Hepatocyte (in vitro differentiated cells): ENCODE measurements around the gene AQP5. TPM values are rescaled to one million over a fixed set of nuclear protein-coding genes. Genes with fewer than 3 reads are reported as not detected.

Experiments used
- DNase-seq: peaks from one replicate; pipeline ENCODE4 v3.0.0-alpha.2; 2016; ENCODE audit warnings: low spot score
- H2AFZ ChIP-seq: fragments of 200-600 bp; sonication (generic); 2 replicates; pipeline ENCODE4 v1.6.0; 2016; ENCODE audit warnings: antibody characterized with exemption, mild to moderate bottlenecking
- H3K27ac ChIP-seq: fragments of 200-600 bp; sonication (generic); 2 replicates; pipeline ENCODE4 v1.5.1; 2016; ENCODE audit warnings: mild to moderate bottlenecking
- H3K27me3 ChIP-seq: fragments of 200-600 bp; sonication (generic); 2 replicates; pipeline ENCODE4 v1.6.1; 2016
- H3K36me3 ChIP-seq: fragments of 200-600 bp; sonication (generic); replicated peaks from 2 replicates; pipeline ENCODE4 v1.5.1; 2016; ENCODE audit warnings: low read depth; ENCODE audit not compliant: insufficient read depth
- H3K4me1 ChIP-seq: fragments of 200-600 bp; sonication (generic); 2 replicates; pipeline ENCODE4 v1.5.1; 2016; ENCODE audit warnings: mild to moderate bottlenecking, moderate library complexity; ENCODE audit not compliant: insufficient read depth
- H3K4me2 ChIP-seq: fragments of 200-600 bp; sonication (generic); 2 replicates; pipeline ENCODE4 v1.6.0; 2016
- H3K4me3 ChIP-seq: fragments of 200-600 bp; sonication (generic); 2 replicates; pipeline ENCODE4 v1.5.1; 2016; ENCODE audit warnings: mild to moderate bottlenecking
- H3K79me2 ChIP-seq: fragments of 200-600 bp; sonication (generic); 2 replicates; pipeline ENCODE4 v1.6.0; 2017; ENCODE audit warnings: mild to moderate bottlenecking
- H3K9me2 ChIP-seq: fragments of 200-600 bp; sonication (generic); replicated peaks from 2 replicates; pipeline ENCODE4 v1.6.0; 2017; ENCODE audit warnings: mild to moderate bottlenecking; ENCODE audit not compliant: insufficient read depth
- H3K9me3 ChIP-seq: fragments of 200-600 bp; sonication (generic); 2 replicates; pipeline ENCODE4 v1.5.1; 2016; ENCODE audit warnings: low read depth, mild to moderate bottlenecking
- H4K20me1 ChIP-seq: fragments of 200-600 bp; sonication (generic); 2 replicates; pipeline ENCODE4 v1.6.0; 2016; ENCODE audit warnings: mild to moderate bottlenecking; ENCODE audit not compliant: insufficient read depth, poor library complexity, severe bottlenecking
- CTCF ChIP-seq: fragments of 200-600 bp; sonication (generic); IDR thresholded peaks from 2 replicates; pipeline ENCODE4 v1.5.1; 2016; ENCODE audit warnings: antibody characterized with exemption, mild to moderate bottlenecking; ENCODE audit not compliant: poor library complexity
- EZH2 ChIP-seq: fragments of 200-600 bp; sonication (generic); IDR thresholded peaks from 2 replicates; pipeline ENCODE4 v1.6.1; 2016; ENCODE audit warnings: antibody characterized with exemption, mild to moderate bottlenecking, borderline replicate concordance
- EZH2phosphoT487 ChIP-seq: fragments of 200-600 bp; sonication (generic); IDR thresholded peaks from one replicate; pipeline ENCODE4 v1.6.1; 2018; ENCODE audit warnings: antibody characterized with exemption, mild to moderate bottlenecking, low read depth, moderate library complexity; ENCODE audit not compliant: unreplicated experiment, severe bottlenecking
- WGBS: methylation state at CpG from one replicate; pipeline ENCODE4 v1.1.6; 2016; ENCODE audit warnings: low lambda C conversion rate; ENCODE audit errors: missing lambda C conversion rate; 5-methylcytosine and 5-hydroxymethylcytosine counted together
- polyA plus RNA-seq: library from polyadenylated mRNA; unstranded; fragments of >200 nt; fragmentation: Nextera tagmentation; extraction: Ambion mirVana; gene quantifications from 2 replicates; pipeline ENCODE4 v1.2.1, GENCODE V29; 2016
- total RNA-seq: library from RNA; depleted of rRNA; stranded (reverse); fragments of >200 nt; gene quantifications from 2 replicates; pipeline ENCODE4 v1.2.3, GENCODE V29; 2014

The AQP5 gene
- total RNA-seq (1.2 and 1.3 TPM in 2 replicates), polyA plus RNA-seq (0.50 and 1.2 TPM in 2 replicates)

GRCh38 chr12:49961111-49961922, at the start of gene AQP5:
AQP5 (plus strand) TSS chr12:49961872; CDS start chr12:49962018, 146 bp downstream.
- H3K9me3 ChIP-seq, result no peaks in the 10 kb centered on the region
- H4K20me1 ChIP-seq, result no peaks in the 10 kb centered on the region
- TF ChIP-seq EZH2phosphoT487 (no peak), EZH2 (peak; percentile 83), CTCF (no peak)
- peak within 1 kb of the TSS; percentile 90 for H3K4me2 ChIP-seq
- H3K79me2 ChIP-seq, result no peaks in the 10 kb centered on the region
- no peak within 1 kb of the TSS for H3K4me3 ChIP-seq
- H3K27me3 ChIP-seq, result peaks cover 62% of the 10 kb centered on the region
- H3K4me1 ChIP-seq, result no peaks in the 10 kb centered on the region
- no peak within 1 kb of the TSS for H3K27ac ChIP-seq
- no peaks in the 10 kb centered on the region for H3K36me3 ChIP-seq
- peak within 1 kb of the TSS; percentile 60 for H2AFZ ChIP-seq
- DNase-seq, result no peak
- H3K9me2 ChIP-seq, result no peaks in the 10 kb centered on the region
- 11% methylated on average over 55 of the region's 111 CpGs for WGBS

- 83% methylated on average over 15 of the region's 16 CpGs for WGBS
- Histone ChIP-seq H3K4me2 (no peak overlapping the region), H3K36me3 (no peaks in the 10 kb centered on the region), H4K20me1 (no peaks in the 10 kb centered on the region), H3K4me1 (peaks cover 7% of the 10 kb centered on the region), H3K9me2 (no peaks in the 10 kb centered on the region), H3K79me2 (no peaks in the 10 kb centered on the region), H3K27me3 (no peaks in the 10 kb centered on the region), H3K4me3 (no peak overlapping the region), H2AFZ (no peak overlapping the region), H3K9me3 (no peaks in the 10 kb centered on the region), H3K27ac (no peak overlapping the region)
- no peak for DNase-seq
- TF ChIP-seq EZH2, result no peak
- no peak for TF ChIP-seq CTCF
- TF ChIP-seq EZH2phosphoT487, result no peak
Measured at GRCh38 chr12:49912345-49913255, 49.1 kb upstream of the AQP5 start.

- Histone ChIP-seq H3K9me2 (no peaks in the 10 kb centered on the region), H3K27me3 (no peaks in the 10 kb centered on the region), H3K27ac (no peak overlapping the region), H2AFZ (no peak overlapping the region), H3K4me3 (no peak overlapping the region), H3K79me2 (no peaks in the 10 kb centered on the region), H3K9me3 (no peaks in the 10 kb centered on the region), H4K20me1 (no peaks in the 10 kb centered on the region), H3K4me2 (no peak overlapping the region), H3K4me1 (peaks cover 4% of the 10 kb centered on the region), H3K36me3 (no peaks in the 10 kb centered on the region)
- DNase-seq, result no peak
- TF ChIP-seq EZH2phosphoT487 (no peak), EZH2 (no peak), CTCF (no peak)
- WGBS, result 86% methylated on average over 8 of the region's 8 CpGs
Measured at GRCh38 chr12:49916129-49916919, 45.3 kb upstream of the AQP5 start.
